Umbilical cord (tissue), 2 donors: Measurements from ENCODE around the gene KIF22. TPM values are rescaled to one million over a fixed set of nuclear protein-coding genes. Genes with fewer than 3 reads are reported as not detected.
A peak's percentile ranks its signal among the peaks of the same experiment; 100 is the strongest.
"Not testable (repeated sequence)": the region's sequence is repeated elsewhere in the genome, so short reads cannot be mapped to it uniquely, and the experiment has no call there.

Source experiments
- DNase-seq: peaks from one replicate; pipeline ENCODE4 v3.0.0-alpha.2; 2015; ENCODE audit warnings: low spot score
- total RNA-seq: library from RNA; depleted of rRNA; stranded (reverse); fragments of >200 nt; gene quantifications from one replicate; pipeline ENCODE4 v1.2.3, GENCODE V29; 2014; ENCODE audit warnings: low replicate concordance; ENCODE audit not compliant: insufficient read depth

Gene KIF22
- total RNA-seq, 1 donor from 2014 or later = 25.0 TPM

DNA sequence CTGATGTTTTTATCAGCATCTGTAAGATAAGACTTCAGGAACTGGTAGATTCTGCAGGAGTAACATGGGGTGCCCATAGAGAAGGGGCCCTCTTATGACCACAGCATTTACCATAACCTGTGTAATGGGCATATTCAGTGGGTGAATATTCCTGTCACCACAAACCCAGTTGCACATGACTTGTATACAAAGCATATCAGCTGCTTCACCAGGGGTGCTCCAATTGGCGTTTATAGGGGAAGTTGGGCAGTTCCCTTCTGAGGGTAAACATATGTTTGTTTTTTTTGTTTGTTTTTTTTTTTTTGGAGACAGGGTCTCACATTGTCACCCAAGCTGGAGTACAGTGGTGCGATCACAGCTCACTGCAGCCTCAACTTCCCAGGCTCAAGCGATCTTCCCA, 24.0 kb upstream of the KIF22 start:
- DNase-seq = no peak

DNA sequence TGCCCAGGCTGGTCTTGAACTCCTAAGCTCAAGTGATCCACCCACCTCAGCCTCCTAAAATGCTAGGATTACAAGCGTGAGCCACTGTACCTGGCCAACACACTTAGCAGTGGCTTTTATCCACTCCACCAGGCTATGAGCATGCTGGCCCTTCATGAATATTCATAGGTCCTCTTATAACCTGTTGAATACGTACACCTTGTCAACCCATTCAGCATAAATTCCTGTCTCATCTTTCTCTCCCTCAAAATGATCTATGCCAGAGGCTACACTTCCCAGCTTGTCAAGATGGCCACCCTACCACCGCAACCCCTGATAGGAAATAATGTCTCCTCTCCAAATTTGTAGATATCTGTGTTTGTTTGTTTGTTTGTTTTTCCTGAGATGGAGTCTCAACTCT, 23.5 kb upstream of the KIF22 start:
- DNase-seq = no peak

DNA sequence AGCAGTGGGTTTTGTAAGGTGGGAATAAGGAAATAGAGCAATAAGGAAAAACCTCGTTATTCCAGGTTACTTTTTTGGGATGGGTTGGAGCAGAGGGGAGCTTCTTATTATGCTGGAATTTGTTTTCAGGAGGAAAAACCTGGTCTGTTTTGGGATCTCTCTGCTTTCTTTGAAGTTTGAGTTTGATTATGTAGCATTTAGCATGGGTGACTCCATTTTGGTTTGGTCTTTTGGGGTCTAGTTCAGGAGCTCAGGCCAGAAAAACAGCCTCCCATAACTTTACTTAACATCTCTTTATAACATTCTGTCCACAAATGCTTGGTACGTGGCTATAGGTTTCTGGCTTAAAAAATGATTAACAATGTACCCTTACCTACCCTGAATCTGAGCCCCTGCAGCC, 21.0 kb upstream of the KIF22 start:
- no peak for DNase-seq

DNA sequence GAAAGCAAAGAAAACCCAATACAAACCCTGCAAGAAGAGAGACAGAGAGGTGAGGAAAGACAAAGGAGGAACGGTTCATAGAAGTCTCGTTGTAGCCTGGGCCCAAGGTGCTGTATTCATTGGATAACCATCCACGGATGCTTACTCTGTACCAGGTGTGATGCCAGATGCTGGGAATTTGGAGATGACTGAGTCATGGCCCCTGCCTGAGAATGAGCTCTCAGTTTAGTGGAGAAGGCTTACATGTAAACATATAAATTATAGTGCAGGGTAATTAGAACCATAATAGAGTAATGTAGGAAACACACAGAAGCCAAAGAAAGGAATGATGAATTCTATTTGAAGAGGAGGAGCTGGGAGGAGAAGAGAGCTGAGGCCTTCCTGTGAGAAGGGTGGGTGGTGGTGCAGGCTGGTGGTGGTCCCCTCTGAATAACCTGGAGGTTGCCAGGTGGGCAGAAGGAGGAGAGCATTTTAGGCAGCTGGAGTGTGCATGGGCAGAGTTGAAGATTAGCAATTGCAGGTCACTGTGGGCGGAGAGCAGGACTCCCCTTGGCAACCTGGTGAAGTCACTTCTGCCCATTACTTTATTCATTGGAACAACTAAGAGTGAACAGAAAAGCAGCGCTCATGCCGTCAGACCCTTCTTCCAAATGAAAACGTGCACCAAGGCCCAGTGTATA, 20.2 kb upstream of the KIF22 start:
- DNase-seq = no peak

DNA sequence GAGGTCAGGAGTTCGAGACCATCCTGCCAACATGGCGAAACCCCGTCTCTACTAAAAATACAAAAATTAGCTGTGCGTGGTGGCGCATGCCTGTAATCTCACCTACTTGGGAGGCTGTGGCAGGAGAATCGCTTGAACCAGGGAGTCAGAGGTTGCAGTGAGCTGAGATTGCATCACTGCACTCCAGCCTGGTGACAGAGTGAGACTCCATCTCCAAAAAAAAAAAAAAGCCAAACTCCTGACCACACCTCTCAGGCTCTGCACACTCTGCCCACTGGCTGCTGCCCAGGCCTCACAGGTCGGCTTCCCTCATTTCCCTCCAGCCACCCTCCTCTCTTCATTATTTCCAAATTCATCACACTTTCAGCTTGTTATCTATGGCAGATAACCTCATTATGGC, 18.2 kb upstream of the KIF22 start:
- not testable (repeated sequence) for DNase-seq

DNA sequence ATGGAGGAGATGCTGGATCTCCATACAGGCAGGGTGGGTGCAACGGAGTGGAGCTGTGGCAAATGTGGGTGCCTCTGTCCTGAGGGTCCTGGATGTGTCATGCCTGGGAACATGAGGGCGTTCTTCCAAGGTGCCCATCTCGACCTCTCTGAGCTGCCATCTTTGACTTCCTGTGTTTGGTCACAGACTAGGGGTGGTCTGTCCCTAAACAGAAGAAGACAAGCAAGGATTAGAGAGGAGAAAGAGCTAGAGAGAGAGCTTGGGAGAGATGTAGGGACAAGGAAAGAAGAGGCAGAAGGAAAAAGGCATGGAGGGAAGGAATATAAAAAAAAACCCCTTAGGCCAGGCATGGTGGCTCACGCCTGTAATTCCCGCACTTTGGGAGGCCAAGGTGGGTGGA, 15.8 kb upstream of the KIF22 start:
- no peak for DNase-seq

DNA sequence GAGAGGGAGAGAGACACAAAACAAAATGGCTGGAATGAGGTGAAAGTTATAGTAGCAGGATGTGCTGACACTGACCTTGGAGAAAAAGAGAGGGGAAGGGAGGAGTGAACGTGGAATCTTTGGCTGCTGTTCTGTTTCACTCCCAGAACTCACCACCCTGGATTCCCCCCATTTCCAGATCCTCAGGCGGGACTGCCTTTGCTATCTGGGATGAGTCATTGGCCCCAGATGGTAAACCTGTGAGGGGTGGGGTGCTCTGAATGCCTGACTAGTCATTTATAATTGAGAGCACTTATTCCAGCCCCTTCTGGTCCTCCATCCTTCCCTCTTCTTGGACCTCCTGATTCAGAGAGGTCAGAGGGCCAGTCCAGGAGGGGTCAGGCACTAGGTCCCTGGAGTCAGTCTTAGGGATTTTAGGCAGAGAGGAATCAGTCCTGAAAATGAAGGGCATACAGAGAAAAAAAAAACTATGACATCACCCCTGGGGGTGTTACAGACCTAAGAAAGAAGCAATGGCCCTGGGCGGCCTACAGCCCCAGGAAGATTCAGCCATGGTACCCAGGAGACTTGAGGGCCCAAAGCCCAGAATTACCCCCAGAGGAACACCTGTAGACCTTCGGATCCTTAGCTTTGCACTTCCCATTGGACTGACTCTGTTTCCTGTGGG, 14.7 kb upstream of the KIF22 start:
- DNase-seq = peak; percentile 73

DNA sequence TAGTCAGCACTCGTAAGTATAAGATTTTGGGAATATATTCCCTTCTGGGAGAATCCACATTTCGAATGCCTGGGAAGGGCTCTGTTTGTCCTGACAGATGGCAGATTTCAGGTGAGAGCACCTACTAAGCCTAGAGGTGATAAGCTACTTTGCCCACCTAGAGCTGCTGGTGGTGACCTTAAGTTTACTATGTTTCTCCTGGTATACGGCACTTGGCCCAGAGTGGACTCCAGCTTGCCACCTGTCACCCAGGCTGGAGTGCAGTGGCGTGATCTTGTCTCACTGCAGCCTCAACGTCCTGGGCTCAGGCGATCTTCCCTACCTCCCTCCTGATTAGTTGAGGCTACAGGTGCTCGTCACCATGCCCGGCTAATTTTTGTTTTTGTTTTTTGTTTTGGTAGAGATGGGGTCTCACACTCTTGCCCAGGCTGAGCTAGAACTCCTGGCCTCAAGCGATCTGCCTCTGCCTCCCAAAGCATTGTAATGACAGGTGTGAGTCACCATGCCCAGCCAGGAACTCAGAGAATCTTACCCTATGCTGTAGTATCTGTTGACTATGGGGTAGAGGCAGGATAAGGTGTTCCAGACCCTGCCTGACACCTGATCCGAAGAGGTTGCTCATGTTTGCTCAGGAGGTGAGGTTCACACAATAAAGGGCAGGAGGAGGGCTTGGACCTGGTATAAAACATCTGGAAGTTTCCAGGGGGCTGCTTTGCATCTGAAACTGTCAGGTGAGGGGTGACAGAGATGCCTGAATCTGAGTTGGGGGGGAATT, 12.8 kb upstream of the KIF22 start, which contains the start of gene ZG16:
ZG16 (plus strand) TSS at position 681 of the 775 bp plus-strand sequence. CDS start 1,011 bp downstream, outside the sequence.
- no peak for DNase-seq

DNA sequence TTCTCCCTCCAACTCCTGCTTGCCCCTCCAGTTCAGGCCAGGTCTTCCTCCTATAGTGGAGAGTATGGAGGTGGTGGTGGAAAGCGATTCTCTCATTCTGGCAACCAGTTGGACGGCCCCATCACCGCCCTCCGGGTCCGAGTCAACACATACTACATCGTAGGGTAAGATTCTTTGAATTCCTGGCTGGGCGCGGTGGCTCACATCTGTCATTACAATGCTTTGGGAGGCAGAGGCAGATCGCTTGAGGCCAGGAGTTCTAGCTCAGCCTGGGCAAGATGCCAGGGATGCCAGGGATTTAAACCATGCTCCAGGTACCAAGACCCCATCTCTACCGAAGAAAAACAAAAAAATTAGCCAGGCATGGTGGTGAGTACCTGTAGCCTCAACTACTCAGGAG, 11.1 kb upstream of the KIF22 start:
- peak; percentile 26 for DNase-seq

DNA sequence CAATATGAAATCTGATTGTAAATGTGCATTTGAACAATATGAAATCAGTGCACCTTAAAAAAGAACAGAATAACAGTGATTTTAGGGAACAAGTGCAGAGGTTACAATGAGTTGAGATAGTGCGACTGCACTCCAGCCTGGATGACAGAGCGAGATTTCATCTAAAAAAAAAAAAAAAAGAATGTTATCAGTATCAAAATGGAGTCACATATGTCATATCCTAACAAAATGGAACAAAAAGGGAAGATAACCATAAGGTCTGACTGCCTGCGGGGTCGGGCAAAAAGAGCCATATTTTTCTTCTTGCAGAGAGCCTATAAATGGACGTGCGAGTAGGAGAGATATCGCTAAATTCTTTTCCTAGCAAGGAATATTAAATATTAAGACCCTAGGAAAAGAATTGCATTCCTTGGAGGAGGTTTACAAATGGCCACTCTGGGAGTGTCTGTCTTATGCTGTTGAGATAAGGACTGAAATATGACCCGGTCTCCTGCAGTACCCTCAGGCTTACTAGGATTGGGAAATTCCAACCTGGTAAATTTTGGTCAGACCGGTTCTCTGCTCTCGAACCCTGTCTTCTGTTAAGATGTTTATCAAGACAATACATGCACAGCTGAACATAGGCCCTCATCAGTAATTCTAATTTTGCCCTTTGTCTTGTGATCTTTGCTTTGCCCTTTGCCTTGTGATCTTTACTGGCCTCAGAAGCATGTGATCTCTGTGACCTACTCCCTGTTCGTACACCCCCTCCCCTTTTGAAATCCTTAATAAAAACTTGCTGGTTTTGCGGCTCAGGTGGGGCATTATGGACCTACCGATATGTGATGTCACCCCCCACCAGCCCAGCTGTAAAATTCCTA, 7.2 kb upstream of the KIF22 start:
- peak; percentile 27 for DNase-seq

DNA sequence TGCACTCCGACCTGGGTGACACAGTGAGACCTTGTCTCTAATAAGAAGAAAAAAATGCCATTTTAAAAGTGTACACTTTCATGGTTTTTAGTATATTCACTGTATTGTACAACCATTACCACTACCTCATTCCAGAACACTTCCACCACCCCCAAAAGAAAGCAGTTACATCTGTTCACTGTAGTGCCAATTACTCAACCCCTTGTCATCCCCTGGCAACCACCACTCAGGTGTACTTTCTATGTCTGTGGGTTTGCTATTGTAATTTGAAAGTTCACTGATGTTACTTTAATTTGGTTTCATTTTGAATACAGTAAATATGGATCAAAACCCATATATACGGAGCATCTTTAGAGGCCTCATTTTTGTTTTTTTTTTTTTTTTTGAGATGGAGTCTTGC, 6.4 kb upstream of the KIF22 start:
- no peak for DNase-seq

DNA sequence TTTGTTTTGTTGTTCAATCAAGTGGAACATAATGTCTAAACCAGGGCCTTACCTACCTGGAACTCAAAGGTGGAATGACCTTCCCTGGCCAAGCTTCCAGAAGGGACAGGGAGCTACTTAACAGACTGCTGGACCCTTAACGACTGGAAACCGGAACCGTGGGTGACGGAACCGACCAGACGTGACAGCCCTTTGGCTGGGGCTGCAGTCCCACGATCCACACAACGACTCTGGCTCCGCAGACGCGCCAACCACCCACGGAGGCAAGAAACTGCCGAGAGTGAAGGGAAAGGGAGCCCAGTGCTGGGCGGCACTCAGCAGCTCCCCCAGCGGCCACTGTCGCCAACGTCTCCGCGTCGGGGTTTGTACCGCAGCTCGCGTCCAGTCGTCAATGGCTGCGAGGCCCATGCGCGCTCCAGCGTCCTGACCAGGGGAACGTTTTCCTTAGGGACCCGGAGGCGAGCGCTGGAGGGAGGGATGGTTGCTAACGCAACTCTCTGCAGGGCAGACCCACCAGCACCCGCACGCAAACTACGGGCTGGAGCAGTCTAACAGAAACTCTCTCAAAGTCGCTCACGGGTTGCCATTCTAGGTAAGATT, 5.5 kb upstream of the KIF22 start:
- peak; percentile 64 for DNase-seq

DNA sequence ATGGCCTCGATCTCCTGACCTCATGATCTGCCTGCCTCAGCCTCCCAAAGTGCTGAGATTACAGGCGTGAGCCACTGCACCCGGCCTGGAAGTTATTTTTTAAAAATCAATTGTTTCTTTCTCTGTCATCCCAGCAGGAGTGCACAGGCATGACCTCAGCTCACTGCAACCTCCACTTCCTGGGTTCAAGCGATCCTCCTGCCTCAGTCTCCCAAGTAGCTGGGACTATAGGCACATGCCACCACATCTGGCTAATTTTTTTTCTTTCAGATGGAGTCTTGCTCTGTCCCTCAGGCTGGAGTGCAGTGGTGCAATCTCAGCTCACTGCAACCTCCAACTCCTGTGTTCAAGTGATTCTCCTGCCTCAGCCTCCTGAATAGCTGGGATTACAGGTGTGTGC, 3.4 kb upstream of the KIF22 start:
- DNase-seq = not testable (repeated sequence)

DNA sequence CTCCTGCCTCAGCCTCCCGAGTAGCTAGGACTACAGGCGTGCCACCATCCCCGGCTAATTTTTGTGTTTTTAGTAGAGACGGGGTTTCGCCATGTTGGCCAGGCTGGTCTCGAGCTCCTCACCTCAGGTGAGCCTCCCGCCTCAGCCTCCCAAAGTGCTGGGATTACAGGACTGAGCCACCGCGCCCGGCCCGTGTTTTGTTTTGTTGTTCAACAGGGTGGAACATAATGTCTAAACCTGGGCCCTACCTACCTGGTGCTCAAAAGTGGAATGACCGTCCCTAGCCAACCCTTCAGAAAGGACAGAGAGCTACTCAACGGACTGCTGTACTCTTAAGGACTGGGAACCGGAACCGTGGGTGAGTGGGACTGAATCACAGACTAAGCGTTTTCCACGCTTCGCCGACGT, 772 bp upstream of the KIF22 start:
- no peak for DNase-seq

DNA sequence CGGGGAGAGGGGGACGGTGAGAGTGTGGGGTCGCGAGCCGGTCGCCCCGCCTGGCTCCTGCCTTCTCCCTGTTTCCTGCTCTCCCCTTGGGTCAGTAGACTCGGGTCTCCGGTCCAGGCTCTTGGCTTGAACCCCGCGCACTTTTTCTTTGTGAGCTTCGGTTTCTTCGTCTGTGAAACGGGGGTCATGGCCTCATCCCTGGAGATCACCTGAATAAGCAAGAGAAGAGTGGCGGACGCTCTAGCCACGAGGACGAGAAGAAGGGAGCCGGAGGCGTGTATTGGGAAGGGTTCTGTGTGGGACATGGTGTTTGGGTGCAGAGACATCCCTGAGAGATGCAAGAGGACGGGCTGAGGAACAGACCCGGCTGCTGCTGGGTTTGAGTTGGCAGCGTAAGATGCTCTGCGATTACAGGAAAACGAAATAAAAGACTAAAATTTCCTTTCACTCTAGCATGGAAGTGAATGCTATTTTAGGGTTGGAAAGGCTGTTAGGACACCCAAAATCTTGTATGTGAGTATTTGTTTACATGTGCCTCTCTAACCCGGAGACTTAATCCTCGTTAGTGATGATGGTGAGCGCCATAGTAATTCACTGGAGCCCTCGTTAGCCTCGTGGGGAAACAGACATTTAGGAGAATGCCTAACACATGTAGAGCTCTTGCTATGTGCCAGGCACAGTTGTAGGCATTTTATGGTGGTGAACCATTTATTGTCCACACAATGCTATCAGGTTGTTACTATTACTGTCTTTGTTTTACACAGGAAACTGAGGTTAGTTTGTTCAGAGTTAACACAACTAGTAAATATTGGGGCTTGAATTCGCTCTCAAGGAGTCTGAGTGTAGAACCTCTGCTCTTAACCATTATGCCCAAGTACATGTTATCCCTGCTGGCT, 646 bp downstream of the KIF22 start:
- no peak for DNase-seq

DNA sequence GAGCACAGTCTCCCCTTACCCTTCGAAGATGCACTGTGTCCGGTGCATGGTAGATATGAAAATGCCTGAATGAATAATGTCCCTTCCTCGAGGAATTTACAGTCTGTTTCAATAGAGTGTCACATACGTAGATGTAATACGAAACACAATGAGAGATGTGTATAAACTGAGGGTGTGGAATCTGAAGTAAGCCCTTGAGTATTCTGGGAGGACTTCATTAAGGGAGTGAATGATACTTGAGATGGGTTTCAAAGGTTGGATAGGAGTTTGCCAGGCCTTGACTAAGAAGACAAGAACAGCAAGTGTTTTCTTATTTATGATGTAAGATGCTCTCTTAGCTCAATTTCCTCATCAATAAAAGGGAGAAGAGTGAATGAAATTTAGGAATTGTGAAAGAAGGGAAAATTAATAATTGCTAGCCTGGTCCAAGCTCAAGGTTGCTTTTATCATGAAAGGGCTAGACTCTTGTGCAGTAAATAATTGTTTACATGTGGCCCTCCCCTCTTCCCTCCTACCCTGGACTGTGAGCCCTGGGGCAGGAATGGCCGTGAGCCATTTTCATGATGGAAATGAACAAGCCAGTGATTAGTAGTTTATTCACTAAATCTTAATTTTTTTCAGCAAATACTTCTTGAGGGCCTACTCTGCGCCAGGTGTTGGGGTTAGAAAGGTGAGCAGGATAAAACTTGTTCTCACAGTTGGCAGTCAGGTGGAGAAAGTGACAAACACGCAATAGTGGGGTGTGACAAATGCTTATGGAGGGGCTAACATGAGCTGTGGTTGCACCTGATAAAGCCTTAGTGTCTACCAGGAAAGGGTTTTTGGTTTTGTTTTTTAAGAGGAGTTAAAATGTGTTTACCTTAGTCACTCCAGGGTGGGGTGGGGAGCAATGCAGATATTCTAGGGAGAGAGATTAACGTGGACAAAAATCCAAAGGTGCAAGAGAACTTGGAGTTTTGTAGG, 1.6 kb downstream of the KIF22 start:
- no peak for DNase-seq

DNA sequence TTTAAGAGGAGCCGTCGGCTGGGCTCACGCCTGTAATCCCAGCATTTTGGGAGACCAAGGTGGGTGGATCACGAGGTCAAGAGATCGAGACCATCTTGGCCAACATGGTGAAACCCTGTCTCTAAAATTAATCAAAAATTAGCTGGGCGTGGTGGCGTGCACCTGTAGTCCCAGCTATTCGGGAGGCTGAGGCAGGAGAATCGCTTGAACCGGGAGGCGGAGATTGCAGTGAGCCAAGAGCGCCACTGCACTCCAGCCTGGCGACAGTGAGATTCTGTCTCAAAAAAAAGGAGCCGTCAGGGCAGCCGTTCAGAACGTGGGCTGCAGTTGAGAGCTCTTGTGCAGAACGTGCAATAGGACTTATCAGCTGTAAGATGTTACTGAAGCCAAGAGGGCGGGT, 2.6 kb downstream of the KIF22 start:
- not testable (repeated sequence) for DNase-seq

DNA sequence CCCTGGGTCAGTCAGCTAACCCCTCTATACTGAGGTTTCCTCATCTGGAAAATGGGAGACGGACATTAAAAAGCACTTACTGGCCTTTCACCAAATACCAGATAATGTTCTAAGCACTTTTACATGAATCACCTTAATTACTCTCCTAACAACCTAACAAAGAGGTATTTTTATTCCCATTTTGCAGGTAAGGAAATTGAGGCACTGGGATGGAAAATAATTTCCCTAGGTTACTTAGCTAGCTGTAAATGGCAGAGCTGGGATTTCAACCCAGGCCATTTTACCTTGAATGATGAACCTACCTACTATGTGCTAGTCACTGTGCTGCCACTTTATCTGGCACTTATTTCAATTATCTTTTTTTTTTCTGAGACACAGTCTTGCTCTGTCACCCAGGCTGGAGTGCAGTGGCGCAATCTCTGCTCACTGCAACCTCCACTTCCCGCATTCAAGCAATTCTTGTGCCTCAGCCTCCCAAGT, 3.7 kb downstream of the KIF22 start:
- no peak for DNase-seq

DNA sequence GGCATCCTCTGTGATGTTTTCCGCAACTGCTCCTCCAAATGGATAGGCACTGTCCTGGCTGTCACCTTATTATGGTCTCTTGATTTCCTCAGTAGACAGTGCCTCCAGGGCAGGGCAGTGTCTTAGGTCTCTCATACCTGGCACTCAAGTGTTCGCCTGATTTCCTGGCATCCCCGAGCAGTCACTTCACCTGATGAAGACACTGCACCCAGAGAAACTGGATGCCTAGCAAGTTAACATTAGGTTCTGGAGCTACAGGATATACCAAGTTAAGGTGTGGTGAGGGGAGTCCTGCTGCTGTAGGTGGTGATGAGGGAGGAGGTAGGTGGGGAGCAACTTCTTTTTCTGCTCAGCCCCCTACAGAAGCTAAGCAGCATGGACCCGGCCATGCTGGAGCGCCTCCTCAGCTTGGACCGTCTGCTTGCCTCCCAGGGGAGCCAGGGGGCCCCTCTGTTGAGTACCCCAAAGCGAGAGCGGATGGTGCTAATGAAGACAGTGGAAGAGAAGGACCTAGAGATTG, 11.9 kb downstream of the KIF22 start:
- DNase-seq = no peak
